Lower leg skin (tissue), 4 donors: ENCODE data around the gene COX10. TPM values are rescaled to one million over a fixed set of nuclear protein-coding genes. Genes with fewer than 3 reads are reported as not detected.

Experiments
- DNase-seq, 2 donors: peaks; one replicate each; pipeline ENCODE4 v3.0.0-alpha.2; 2019; ENCODE audit warnings: low spot score in 2 of 2
- H3K4me3 ChIP-seq: fragments of 200-600 bp; sonication (generic); 2 replicates; pipeline ENCODE4 v1.5.1; 2017; ENCODE audit warnings: mild to moderate bottlenecking, low read depth; ENCODE audit not compliant: poor library complexity, severe bottlenecking
- CTCF ChIP-seq, 3 donors: fragments of 450-650 bp; IDR thresholded peaks; one replicate each; pipeline ENCODE4 v1.5.1; 2016; ENCODE audit warnings: antibody characterized with exemption in 3 of 3, mild to moderate bottlenecking in 3 of 3, moderate library complexity in 2 of 3
- POLR2A ChIP-seq, 2 donors: fragments of 450-650 bp; IDR thresholded peaks; one replicate each; pipeline ENCODE4 v1.6.1; 2016 to 2017; ENCODE audit warnings: antibody characterized with exemption in 2 of 2, mild to moderate bottlenecking in 1 of 2, moderate library complexity in 1 of 2
- WGBS, 2 donors: methylation state at CpG; one replicate each; pipeline ENCODE4 v1.1.5; 2018; 5-methylcytosine and 5-hydroxymethylcytosine counted together
- intact Hi-C: fragments of 100-400 bp; cut with DNase I; formaldehyde crosslinking; loops from one replicate; pipeline ENCODE4 v1.15.0; 2023; ENCODE audit warnings: low total_unique reads
- total RNA-seq, 4 donors: library from RNA; depleted of rRNA; stranded (reverse); fragments of >200 nt; gene quantifications; one replicate each; pipeline ENCODE4 v1.1.0, GENCODE V29; 2016

The COX10 gene
- total RNA-seq, 4 donors from 2014 or later: 17.8 to 24.5 (median 21.6) TPM

GRCh38 chr17:14091367-14091766 is 22.1 kb downstream of the COX10 start:
- TF ChIP-seq CTCF (IDR thresholded peaks at IDR 0.05): no peak
- TF ChIP-seq POLR2A (IDR thresholded peaks at IDR 0.05): no peak
- H3K4me3 ChIP-seq: no peak overlapping the region
- no peak for DNase-seq
- 80 to 93% methylated on average over 4 of the region's 4 CpGs for WGBS, 2 donors
- intact Hi-C loops: no loop called here

GRCh38 chr17:14092808-14093207 is 23.5 kb downstream of the COX10 start:
- H3K4me3 ChIP-seq: no peak overlapping the region
- intact Hi-C loops: no loop called here
- DNase-seq: no peak
- TF ChIP-seq CTCF (IDR thresholded peaks at IDR 0.05) (no peak), POLR2A (IDR thresholded peaks at IDR 0.05) (no peak)
- WGBS, 2 donors: 50 to 51% methylated on average over 1 of the region's 1 CpG

GRCh38 chr17:14094676-14095601 is 25.6 kb downstream of the COX10 start:
- TF ChIP-seq CTCF (IDR thresholded peaks at IDR 0.05) (no peak), POLR2A (IDR thresholded peaks at IDR 0.05) (no peak)
- intact Hi-C loops: no loop called here
- no peak for DNase-seq
- 93 to 95% methylated on average over 7 of the region's 7 CpGs for WGBS, 2 donors
- H3K4me3 ChIP-seq: no peak overlapping the region

- 95% methylated on average over 3 of the region's 3 CpGs for WGBS, 2 donors
- H3K4me3 ChIP-seq: no peak overlapping the region
These were observed 26.3 kb downstream of the COX10 start for GRCh38 chr17:14095631-14096030.

GRCh38 chr17:14098246-14098645 is 28.9 kb downstream of the COX10 start:
- intact Hi-C loops: no loop called here
- TF ChIP-seq POLR2A (IDR thresholded peaks at IDR 0.05) (no peak), CTCF (IDR thresholded peaks at IDR 0.05) (no peak)
- 64 to 68% methylated on average over 3 of the region's 3 CpGs for WGBS, 2 donors
- H3K4me3 ChIP-seq: no peak overlapping the region
- no peak for DNase-seq

More at GRCh38 chr17:14095631-14096030, 26.3 kb downstream of the COX10 start:
- intact Hi-C loops: no loop called here
- DNase-seq: no peak
- TF ChIP-seq CTCF (IDR thresholded peaks at IDR 0.05): no peak
- TF ChIP-seq POLR2A (IDR thresholded peaks at IDR 0.05): no peak
